DND-41 (cell line): ENCODE measurements around the gene SLC2A13.

Source experiments
- CTCF ChIP-seq: IDR thresholded peaks from 2 replicates; pipeline ENCODE4 v1.5.1; 2012; ENCODE audit warnings: borderline replicate concordance, low read length, moderate library complexity, mild to moderate bottlenecking; ENCODE audit not compliant: poor library complexity, severe bottlenecking; ENCODE audit errors: extremely low read depth
- EZH2 ChIP-seq: IDR thresholded peaks from 3 replicates; pipeline ENCODE4 v1.6.1; 2012; ENCODE audit warnings: borderline replicate concordance, low read depth, mild to moderate bottlenecking, moderate library complexity, low read length, inconsistent platforms; ENCODE audit not compliant: severe bottlenecking

- TF ChIP-seq CTCF (no peak), EZH2 (no peak)
Measured at GRCh38 chr12:40123496-40123895, 17.6 kb upstream of the SLC2A13 start.
